ENCODE results near the gene CAGE1. TPM values are rescaled to one million over a fixed set of nuclear protein-coding genes. Genes with fewer than 3 reads are reported as not detected.

CAGE1 gene
- total RNA-seq, 4 donors from 2014 or later: not detected

- WGBS: 45% methylated on average over 2 of the region's 2 CpGs
- no peak for DNase-seq (ENCODE audit: low spot score in 2 of 2)
These were observed 105.9 kb downstream of the CAGE1 start for GRCh38 chr6:7283676-7284075.

GRCh38 chr6:7282097-7282906 lies 107.2 kb downstream of the CAGE1 start:
- 77% methylated on average over 10 of the region's 10 CpGs for WGBS
- TF ChIP-seq EP300 (IDR thresholded peaks at IDR 0.05) (no peak), POLR2AphosphoS5 (IDR thresholded peaks at IDR 0.05) (no peak), CTCF (IDR thresholded peaks at IDR 0.05) (no peak), POLR2A (IDR thresholded peaks at IDR 0.05) (no peak)
- H3K36me3 ChIP-seq: peaks cover 30% of the 10 kb centered on the region

More at GRCh38 chr6:7283676-7284075, 105.9 kb downstream of the CAGE1 start:
- TF ChIP-seq POLR2A (IDR thresholded peaks at IDR 0.05) (no peak), POLR2AphosphoS5 (IDR thresholded peaks at IDR 0.05) (no peak), CTCF (IDR thresholded peaks at IDR 0.05) (no peak), EP300 (IDR thresholded peaks at IDR 0.05) (no peak)
- Histone ChIP-seq H3K27ac (no peak overlapping the region), H3K4me3 (no peak overlapping the region), H3K27me3 (no peaks in the 10 kb centered on the region), H3K36me3 (peaks cover 43% of the 10 kb centered on the region), H3K4me1 (peaks cover 7% of the 10 kb centered on the region), H3K9me3 (no peaks in the 10 kb centered on the region)

More at GRCh38 chr6:7282097-7282906, 107.2 kb downstream of the CAGE1 start:
- Histone ChIP-seq H3K9me3 (no peaks in the 10 kb centered on the region), H3K4me1 (peaks cover 16% of the 10 kb centered on the region), H3K4me3 (no peak overlapping the region), H3K27ac (no peak overlapping the region), H3K27me3 (no peaks in the 10 kb centered on the region)
- DNase-seq (ENCODE audit: low spot score in 2 of 2): no peak

Other genes starting within 250 kb of the CAGE1 start
- gene SSR1, start 76.5 kb downstream of the CAGE1 start, total RNA-seq: 10 to 100 TPM; 28.9 to 74.6 (median 39.2) TPM
- 10 to 100 TPM; 18.6 to 24.6 (median 22.7) TPM for gene RIOK1, start 66 bp upstream of the CAGE1 start, total RNA-seq
- 1,000 to 10,000 TPM; 1,704 to 2,508 (median 2,195) TPM for gene DSP, start 151.9 kb upstream of the CAGE1 start, total RNA-seq
- 10 to 100 TPM in 2 of 4 donors, 1 to 10 TPM in 2; 7.9 to 12.4 (median 9.7) TPM for gene SNRNP48, start 200.5 kb upstream of the CAGE1 start, total RNA-seq

Measured in suprapubic skin (tissue), 4 donors.